Skin epidermis (tissue), 12 donors: ENCODE measurements around the gene HKDC1.
"Not testable (repeated sequence)": the region's sequence is repeated elsewhere in the genome, so short reads cannot be mapped to it uniquely, and the experiment has no call there.

Experiments
- H3K27ac ChIP-seq, 21 experiments: fragments of 200-600 bp; sonication (generic) in 11 of 21; one replicate each; pipeline ENCODE4 v1.5.0; 2020; ENCODE audit warnings: mild to moderate bottlenecking in 3 of 21, inconsistent platforms in 2 of 21, moderate library complexity in 2 of 21
- H3K4me3 ChIP-seq, 7 experiments: fragments of 200-600 bp; sonication (generic) in 2 of 7; one replicate each; pipeline ENCODE4 v1.5.0; 2020; ENCODE audit warnings: inconsistent platforms in 2 of 7, mild to moderate bottlenecking in 2 of 7, moderate library complexity in 1 of 7

The HKDC1 gene, protein sequence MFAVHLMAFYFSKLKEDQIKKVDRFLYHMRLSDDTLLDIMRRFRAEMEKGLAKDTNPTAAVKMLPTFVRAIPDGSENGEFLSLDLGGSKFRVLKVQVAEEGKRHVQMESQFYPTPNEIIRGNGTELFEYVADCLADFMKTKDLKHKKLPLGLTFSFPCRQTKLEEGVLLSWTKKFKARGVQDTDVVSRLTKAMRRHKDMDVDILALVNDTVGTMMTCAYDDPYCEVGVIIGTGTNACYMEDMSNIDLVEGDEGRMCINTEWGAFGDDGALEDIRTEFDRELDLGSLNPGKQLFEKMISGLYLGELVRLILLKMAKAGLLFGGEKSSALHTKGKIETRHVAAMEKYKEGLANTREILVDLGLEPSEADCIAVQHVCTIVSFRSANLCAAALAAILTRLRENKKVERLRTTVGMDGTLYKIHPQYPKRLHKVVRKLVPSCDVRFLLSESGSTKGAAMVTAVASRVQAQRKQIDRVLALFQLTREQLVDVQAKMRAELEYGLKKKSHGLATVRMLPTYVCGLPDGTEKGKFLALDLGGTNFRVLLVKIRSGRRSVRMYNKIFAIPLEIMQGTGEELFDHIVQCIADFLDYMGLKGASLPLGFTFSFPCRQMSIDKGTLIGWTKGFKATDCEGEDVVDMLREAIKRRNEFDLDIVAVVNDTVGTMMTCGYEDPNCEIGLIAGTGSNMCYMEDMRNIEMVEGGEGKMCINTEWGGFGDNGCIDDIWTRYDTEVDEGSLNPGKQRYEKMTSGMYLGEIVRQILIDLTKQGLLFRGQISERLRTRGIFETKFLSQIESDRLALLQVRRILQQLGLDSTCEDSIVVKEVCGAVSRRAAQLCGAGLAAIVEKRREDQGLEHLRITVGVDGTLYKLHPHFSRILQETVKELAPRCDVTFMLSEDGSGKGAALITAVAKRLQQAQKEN

DNA sequence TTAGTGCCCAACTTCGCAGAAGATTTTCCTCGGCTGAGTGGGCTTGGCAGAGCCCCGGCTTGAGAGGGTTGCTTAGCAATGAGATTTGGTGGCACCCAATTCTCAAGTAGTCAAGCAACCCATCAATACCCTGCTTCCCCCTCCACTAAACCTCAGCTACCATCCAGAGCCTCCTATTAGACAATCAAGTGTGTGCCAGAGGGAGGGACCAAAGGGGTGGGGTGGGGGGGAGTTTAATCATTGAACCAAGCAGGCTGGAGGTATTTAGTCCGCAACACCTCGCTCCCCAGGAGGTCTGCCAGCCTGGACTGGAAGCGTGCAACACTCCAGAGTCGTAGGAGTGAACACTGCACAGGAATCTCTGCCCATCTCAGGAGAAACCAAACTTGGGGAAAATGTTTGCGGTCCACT, at the start of gene HKDC1:
TSS of gene HKDC1 (plus strand) at position 292 of the 411 bp plus-strand sequence. CDS start at position 396, 104 bp downstream.
- Histone ChIP-seq H3K4me3 (no peak within 1 kb of the TSS), H3K27ac (no peak within 1 kb of the TSS)

- H3K4me3 ChIP-seq: no peak overlapping the region
Measured at GRCh38 chr10:69172241-69172982, 47.7 kb upstream of the HKDC1 start.

DNA sequence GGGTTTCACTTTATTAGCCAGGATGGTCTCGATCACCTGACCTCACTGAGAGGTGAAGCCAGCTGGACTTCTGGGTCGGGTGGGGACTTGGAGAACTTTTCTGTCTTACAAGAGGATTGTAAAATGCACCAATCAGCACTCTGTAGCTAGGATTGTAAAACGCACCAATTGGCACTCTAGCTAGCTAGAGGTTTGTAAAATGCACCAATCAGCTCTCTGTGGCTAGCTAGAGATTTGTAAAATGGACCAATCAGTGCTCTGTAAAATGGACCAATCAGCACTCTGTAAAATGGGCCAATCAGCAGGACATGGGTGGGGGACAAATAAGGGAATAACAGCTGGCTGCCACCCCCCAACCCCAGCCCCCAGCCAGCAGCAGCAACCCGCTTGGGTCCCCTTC, 44.8 kb upstream of the HKDC1 start:
- H3K27ac ChIP-seq, H3K4me3 ChIP-seq: not testable (repeated sequence)

More at GRCh38 chr10:69172241-69172982, 47.7 kb upstream of the HKDC1 start:
- H3K27ac ChIP-seq: no peak overlapping the region

DNA sequence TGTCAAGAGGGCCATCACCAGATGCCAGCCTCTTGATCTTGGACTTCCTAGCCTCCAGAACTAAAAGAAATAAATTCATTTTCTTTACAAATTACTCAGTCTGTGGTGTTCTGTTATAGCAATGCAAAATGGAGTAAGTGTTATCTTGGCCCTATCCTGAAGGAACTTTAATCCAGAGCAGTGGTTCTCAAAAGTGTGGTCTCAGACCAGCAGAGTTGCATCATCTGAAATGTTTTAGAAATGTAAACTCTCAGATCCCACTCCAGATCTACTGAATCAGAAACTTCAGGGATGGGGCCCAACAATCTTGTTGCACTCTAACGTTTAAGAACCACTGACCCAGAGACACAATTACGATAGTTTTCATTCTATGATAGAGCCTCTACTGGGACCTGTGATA, 43.3 kb upstream of the HKDC1 start:
- Histone ChIP-seq H3K27ac (no peak overlapping the region), H3K4me3 (no peak overlapping the region)

DNA sequence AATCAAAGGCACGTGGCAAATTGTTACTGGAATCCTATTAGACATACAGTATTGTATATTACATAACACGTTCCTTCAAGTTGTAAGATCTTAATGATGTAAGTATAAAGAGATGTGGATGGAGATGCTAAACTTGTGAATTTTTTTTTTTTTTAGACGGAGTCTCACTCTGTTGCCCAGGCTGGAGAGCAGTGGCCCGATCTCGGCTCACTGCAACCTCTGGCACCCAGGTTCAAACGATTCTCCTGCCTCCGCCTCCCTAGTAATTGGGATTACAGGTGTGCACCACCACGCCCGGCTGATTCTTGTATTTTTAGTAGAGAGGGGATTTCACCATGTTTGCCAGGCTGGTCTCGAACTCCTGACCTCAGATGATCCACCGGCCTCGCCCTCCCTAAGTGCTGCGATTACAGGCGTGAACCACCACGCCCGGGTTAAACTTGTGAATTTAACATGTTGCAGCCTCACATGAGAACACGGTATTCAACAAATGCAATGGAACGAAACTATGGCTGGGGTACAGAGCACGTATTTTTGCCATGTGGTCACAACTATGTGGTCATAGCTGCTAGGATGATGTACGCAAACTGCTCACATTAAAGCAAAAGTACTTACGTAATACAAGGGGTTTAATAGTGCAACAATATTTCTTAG, 40.9 kb upstream of the HKDC1 start:
- Histone ChIP-seq H3K27ac (peak overlapping the region in 20 of 21 experiments; percentile 87 to 99 (median 94)), H3K4me3 (peak overlapping the region; percentile 85 to 99 (median 92))

DNA sequence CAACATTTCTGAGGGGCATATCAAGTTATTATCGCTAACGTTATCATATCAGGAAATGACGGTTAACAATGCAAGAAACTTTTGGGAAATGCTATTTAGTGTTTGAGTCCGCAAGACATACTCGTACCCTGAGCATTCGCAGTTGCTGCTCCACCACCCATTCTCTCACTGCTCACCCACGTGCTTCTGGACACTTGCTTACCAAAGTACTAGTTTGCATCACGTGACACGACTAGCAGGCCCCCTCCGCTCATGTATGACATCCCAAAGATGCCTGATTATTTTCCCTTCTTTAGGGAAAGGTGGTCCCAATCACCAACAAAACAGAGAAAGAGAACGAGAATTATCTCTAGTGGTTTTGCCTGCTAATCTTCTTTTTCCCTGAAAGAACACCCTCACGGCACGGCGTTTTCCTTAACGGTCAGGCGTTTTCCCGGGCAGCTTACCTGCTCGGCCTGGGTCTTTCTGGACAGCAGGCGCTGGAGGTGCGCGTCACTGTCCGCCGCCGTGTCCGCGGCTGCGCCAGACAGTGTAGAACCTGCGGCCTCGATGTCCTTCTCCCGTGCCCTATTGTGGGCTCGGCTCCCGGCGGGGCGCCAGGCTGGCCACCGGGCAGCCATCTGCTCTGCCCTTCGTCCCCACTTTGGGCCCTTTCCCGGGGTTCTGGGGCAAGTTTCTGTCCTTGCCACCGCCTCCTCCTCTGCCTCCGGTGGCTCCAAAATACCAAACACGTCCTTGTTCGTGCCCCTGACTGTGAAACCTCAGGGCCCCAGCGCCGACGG, 40.2 kb upstream of the HKDC1 start, which contains the start of gene SUPV3L1:
TSS of gene SUPV3L1 (plus strand) at position 492 of the 782 bp plus-strand sequence. CDS start at position 550, 58 bp downstream.
- Histone ChIP-seq H3K4me3 (peak within 1 kb of the TSS; percentile 85 to 99 (median 92)), H3K27ac (peak within 1 kb of the TSS; percentile 63 to 99 (median 94))

GRCh38 chr10:69180525-69181204, 39.5 kb upstream of the HKDC1 start:
- peak overlapping the region; percentile 85 to 99 (median 92) for H3K4me3 ChIP-seq
- H3K27ac ChIP-seq: peak overlapping the region; percentile 63 to 99 (median 94)

GRCh38 chr10:69181433-69181832, 38.7 kb upstream of the HKDC1 start:
- peak overlapping the region in 4 of 7 experiments; percentile 85 to 99 (median 96) for H3K4me3 ChIP-seq
- peak overlapping the region in 2 of 21 experiments; percentile 98 for H3K27ac ChIP-seq

DNA sequence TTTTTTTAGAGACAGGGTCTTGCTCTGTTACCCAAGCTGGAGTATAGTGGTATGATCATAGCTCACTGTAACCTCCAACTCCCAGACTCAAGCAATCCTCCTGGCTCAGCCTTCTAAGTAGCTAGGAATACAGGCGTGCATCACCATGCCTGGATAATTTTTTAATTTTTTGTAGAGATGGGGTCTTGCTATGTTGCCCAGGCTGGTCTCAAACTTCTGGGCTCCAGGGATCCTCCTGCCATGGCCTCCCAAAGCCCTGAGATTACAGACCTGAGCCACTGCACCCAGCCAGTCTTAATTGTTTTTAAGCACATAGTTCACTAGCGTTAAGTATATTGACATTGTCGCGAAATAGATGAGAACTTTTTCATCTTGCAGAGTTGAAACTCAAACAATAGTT, 38.1 kb upstream of the HKDC1 start:
- Histone ChIP-seq H3K4me3 (no peak overlapping the region), H3K27ac (no peak overlapping the region)

DNA sequence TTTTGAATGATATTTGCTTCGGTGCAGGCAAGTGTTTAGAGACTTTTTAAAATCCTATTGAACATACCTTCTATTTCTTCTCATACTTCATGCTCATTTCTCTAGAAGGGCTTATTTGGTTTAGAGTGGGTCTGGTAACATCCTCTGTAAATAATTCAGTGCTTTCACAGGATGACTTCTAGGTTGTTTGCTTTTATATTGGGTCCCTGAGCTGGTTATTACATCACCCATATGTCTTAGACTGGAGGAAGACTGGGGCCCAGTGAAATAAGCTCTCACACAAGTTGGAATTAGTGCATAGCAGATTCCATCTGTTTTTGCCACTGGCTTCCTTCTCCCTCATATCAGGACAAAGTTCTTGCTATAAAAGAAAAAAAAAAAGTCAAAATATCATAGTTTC, 33.6 kb upstream of the HKDC1 start:
- H3K27ac ChIP-seq: no peak overlapping the region
- H3K4me3 ChIP-seq: no peak overlapping the region

DNA sequence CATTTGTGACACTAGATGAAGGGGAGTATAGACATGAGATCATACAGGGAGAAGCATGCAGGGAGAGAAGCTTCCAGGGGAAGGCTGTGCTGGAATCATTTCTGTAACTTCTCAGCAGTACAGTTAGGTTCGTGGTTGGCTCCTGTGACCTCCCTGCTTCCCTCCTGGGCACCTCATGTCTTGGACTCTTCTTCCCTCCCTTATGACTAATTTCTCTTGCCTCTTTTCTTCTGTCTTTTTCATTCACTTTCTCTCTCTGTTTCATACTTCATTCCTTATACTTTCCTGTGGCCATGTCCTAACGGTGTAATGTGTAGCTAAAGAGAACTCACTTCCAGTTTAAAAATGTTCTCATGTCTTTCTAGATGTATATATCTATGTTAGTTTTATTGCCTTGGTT, 19.1 kb upstream of the HKDC1 start:
- no peak overlapping the region for H3K27ac ChIP-seq

DNA sequence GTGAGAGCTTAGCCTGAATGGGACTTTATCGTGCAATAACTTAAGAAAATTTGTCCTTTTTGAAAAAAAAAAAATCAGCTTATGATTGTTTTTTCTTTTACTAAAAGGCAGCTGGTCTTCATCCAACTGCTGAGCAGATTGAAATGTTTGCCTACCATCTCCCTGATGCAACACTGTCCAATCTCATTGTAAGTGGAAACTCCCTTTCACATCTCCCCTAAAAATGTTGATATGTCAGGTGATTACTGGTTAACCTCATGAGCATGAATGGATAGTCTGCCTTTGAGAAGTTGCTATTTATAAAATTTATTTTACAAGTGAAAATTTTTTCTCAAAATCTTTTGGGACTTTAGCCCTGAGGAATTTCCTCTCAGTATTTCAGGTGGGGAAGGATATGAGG, 17.8 kb upstream of the HKDC1 start:
- H3K4me3 ChIP-seq: no peak overlapping the region
- H3K27ac ChIP-seq: peak overlapping the region in 5 of 21 experiments; percentile 14 to 74 (median 41)

More for the DNA sequence above, 19.1 kb upstream of the HKDC1 start:
- no peak overlapping the region for H3K4me3 ChIP-seq

DNA sequence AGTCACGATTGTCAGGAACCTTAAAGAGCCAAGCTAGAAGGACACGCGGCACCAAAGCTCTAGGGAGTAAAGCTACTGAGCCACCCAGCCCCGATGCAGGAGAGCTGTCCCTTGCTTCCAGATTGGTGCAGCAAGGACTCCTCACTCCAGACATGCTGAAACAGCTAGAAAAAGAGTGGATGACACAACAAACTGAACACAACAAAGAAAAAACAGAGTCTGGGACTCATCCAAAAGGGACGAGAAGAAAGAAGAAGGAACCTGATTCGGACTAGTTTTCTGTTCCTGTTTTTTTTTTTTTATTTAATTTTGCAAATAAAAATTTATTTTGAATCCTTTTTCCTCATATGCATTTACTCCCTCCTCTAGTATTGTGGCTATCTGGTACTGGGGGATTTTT, 11.4 kb upstream of the HKDC1 start:
- H3K27ac ChIP-seq: no peak overlapping the region
- H3K4me3 ChIP-seq: no peak overlapping the region

GRCh38 chr10:69209787-69210484, 10.2 kb upstream of the HKDC1 start:
- H3K27ac ChIP-seq: peak overlapping the region in 1 of 21 experiments; percentile 5

DNA sequence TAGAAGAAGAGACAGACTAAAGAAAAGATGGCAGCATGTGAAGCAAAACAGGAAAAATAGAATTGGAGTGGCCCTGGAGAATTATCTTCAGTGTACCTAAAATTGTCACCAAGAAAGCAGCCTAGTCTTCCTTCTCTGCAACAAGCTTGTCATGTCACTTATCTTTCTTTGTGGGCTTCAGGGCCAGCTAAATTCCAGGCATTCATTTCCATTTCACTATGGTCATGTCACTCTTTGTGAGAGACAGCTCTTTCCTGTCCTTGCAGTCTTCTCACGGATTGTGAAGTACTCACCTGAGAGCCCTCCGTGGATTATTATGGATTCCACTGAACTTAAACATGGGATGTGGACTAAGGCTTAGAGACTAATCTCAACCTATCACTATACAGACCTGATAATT, 9.0 kb upstream of the HKDC1 start:
- no peak overlapping the region for H3K27ac ChIP-seq
- H3K4me3 ChIP-seq: no peak overlapping the region

More at GRCh38 chr10:69209787-69210484, 10.2 kb upstream of the HKDC1 start:
- no peak overlapping the region for H3K4me3 ChIP-seq

DNA sequence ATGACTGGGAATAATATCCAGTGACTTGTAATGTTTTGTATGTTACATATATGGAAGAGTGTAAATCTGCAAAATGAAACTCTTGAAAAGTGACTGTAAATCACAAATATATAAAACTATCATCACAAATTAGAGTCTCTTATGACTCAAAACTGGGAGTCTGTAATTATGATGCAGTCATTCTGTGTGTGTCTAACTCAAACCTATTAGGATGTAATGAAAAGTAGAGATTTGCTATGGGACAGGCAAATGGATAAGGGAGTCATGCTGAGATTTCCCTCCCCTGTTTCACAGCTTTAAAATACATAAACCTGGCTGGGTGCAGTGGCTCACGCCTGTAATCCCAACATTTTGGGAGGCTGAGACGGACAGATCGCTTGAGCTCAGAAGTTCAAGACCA, 8.6 kb upstream of the HKDC1 start:
- no peak overlapping the region for H3K27ac ChIP-seq
- H3K4me3 ChIP-seq: no peak overlapping the region
